ENCODE data around the gene EXD2.

DNA sequence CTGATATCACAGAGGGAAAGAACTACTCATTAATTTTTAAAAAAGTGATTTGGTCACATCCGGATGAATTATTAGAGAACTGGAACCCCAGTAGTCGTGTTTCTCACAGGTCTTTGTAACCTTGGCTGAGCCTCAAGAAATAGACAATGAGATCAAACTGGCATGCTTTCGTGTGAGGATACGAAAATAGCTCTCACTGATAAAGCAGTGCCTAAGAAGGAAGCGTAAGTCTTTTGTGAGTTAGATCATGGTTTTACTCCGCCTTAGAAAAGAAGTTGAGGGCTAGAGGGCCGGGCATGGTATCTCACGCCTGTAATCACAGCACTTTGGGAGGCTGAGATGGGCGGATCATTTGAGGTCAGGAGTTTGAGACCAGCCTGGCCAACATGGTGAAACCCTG lies 34.9 kb downstream of the EXD2 start:
- TF ChIP-seq, protein P1, sequence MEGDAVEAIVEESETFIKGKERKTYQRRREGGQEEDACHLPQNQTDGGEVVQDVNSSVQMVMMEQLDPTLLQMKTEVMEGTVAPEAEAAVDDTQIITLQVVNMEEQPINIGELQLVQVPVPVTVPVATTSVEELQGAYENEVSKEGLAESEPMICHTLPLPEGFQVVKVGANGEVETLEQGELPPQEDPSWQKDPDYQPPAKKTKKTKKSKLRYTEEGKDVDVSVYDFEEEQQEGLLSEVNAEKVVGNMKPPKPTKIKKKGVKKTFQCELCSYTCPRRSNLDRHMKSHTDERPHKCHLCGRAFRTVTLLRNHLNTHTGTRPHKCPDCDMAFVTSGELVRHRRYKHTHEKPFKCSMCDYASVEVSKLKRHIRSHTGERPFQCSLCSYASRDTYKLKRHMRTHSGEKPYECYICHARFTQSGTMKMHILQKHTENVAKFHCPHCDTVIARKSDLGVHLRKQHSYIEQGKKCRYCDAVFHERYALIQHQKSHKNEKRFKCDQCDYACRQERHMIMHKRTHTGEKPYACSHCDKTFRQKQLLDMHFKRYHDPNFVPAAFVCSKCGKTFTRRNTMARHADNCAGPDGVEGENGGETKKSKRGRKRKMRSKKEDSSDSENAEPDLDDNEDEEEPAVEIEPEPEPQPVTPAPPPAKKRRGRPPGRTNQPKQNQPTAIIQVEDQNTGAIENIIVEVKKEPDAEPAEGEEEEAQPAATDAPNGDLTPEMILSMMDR (IDR thresholded peaks at IDR 0.05): no peak
- TF ChIP-seq POLR2AphosphoS5 (IDR thresholded peaks at IDR 0.05) (no peak), EP300 (IDR thresholded peaks at IDR 0.05) (no peak)

All from stomach (tissue), 4 donors.